ENCODE data around the gene KNSTRN. TPM values are rescaled to one million over a fixed set of nuclear protein-coding genes. Genes with fewer than 3 reads are reported as not detected.

Gene KNSTRN
- total and polyA plus RNA-seq, 2 donors (not counting 1 experiment from before 2014, with no cell fraction given): 22.5 to 30.9 TPM

DNA sequence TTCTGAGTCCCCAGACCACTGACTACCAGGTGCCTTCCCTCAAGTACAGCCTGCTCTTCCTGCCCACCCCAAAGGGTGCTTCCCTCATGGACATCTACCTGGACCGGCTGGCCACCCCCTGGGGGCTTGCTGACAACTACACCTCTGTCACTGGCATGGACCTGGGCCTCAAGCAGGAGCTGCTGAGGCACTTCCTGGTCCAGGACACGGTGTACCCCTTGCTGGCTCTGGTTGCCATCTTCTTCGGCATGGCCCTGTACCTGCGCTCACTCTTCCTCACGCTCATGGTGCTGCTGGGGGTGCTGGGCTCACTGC lies 15.2 kb upstream of the KNSTRN start:
- no peak overlapping the region for H3K4me3 ChIP-seq (replicated peaks in 1 of 4; ENCODE audit: control extremely low read depth in 1 of 4, insufficient read depth in 1 of 4, low read depth in 3 of 4, low read length in 4 of 4)
- H3K27me3 ChIP-seq (ENCODE audit: control insufficient read depth, insufficient read depth, low read length): peaks cover 5% of the 10 kb centered on the region
- DNase-seq (ENCODE audit: low read depth in 2 of 2): no peak
- H3K4me2 ChIP-seq (ENCODE audit: extremely low read depth, insufficient read depth, low read length): no peak overlapping the region
- no peaks in the 10 kb centered on the region for H4K20me1 ChIP-seq (ENCODE audit: control insufficient read depth, extremely low read depth, insufficient read depth, low read length)
- H3K4me1 ChIP-seq (ENCODE audit: control insufficient read depth, extremely low read depth, insufficient read depth, low read length): peaks cover 3% of the 10 kb centered on the region
- H3K27ac ChIP-seq (ENCODE audit: insufficient read depth, low read length): no peak overlapping the region
- H3K9ac ChIP-seq (ENCODE audit: insufficient read depth, low read length): no peak overlapping the region
- no peak for TF ChIP-seq EZH2 (IDR thresholded peaks at IDR 0.05; ENCODE audit: low read length, missing control alignments)
- TF ChIP-seq, protein P1, sequence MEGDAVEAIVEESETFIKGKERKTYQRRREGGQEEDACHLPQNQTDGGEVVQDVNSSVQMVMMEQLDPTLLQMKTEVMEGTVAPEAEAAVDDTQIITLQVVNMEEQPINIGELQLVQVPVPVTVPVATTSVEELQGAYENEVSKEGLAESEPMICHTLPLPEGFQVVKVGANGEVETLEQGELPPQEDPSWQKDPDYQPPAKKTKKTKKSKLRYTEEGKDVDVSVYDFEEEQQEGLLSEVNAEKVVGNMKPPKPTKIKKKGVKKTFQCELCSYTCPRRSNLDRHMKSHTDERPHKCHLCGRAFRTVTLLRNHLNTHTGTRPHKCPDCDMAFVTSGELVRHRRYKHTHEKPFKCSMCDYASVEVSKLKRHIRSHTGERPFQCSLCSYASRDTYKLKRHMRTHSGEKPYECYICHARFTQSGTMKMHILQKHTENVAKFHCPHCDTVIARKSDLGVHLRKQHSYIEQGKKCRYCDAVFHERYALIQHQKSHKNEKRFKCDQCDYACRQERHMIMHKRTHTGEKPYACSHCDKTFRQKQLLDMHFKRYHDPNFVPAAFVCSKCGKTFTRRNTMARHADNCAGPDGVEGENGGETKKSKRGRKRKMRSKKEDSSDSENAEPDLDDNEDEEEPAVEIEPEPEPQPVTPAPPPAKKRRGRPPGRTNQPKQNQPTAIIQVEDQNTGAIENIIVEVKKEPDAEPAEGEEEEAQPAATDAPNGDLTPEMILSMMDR (conservative IDR thresholded peaks at IDR 0.05 in 1 of 2, IDR thresholded peaks at IDR 0.05 in 1 of 2; ENCODE audit: low read depth in 1 of 2, low read length in 2 of 2): no peak
- H3K9me3 ChIP-seq (ENCODE audit: control insufficient read depth, insufficient read depth, low read depth, low read length): no peaks in the 10 kb centered on the region
- no peaks in the 10 kb centered on the region for H3K79me2 ChIP-seq (ENCODE audit: control insufficient read depth, insufficient read depth, low read length)
- H3K36me3 ChIP-seq (ENCODE audit: control insufficient read depth, insufficient read depth, low read length): no peaks in the 10 kb centered on the region
- no peak overlapping the region for H2AFZ ChIP-seq (ENCODE audit: low read length)

DNA sequence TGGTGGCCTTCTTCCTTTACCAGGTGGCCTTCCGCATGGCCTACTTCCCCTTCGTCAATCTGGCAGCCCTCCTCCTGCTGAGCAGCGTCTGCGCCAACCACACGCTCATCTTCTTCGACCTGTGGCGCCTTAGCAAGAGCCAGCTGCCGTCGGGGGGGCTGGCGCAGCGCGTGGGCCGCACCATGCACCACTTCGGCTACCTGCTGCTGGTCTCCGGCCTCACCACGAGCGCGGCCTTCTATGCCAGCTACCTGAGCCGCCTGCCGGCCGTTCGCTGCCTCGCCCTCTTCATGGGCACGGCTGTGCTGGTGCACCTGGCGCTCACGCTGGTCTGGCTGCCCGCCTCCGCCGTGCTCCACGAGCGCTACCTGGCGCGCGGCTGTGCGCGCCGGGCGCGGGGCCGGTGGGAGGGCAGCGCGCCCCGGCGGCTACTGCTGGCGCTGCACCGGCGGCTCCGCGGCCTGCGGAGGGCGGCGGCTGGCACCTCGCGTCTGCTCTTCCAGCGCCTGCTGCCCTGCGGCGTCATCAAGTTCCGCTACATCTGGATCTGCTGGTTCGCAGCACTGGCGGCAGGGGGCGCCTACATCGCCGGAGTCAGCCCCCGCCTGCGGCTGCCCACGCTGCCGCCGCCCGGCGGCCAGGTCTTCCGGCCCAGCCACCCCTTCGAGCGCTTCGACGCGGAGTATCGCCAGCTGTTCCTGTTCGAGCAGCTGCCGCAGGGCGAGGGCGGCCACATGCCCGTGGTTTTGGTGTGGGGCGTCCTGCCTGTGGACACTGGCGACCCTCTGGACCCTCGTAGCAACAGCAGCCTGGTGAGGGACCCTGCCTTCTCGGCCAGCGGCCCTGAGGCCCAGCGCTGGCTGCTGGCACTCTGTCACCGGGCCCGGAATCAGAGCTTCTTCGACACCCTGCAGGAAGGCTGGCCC lies 14.6 kb upstream of the KNSTRN start:
- no peak for TF ChIP-seq EZH2 (IDR thresholded peaks at IDR 0.05; ENCODE audit: low read length, missing control alignments)
- TF ChIP-seq, protein P1 (conservative IDR thresholded peaks at IDR 0.05 in 1 of 2, IDR thresholded peaks at IDR 0.05 in 1 of 2; ENCODE audit: low read depth in 1 of 2, low read length in 2 of 2): peak; percentile 53 to 64
- Histone ChIP-seq H3K27ac (ENCODE audit: insufficient read depth, low read length) (no peak overlapping the region), H3K36me3 (ENCODE audit: control insufficient read depth, insufficient read depth, low read length) (no peaks in the 10 kb centered on the region), H2AFZ (ENCODE audit: low read length) (peak overlapping the region; percentile 60), H3K4me1 (ENCODE audit: control insufficient read depth, extremely low read depth, insufficient read depth, low read length) (peaks cover 3% of the 10 kb centered on the region), H4K20me1 (ENCODE audit: control insufficient read depth, extremely low read depth, insufficient read depth, low read length) (no peaks in the 10 kb centered on the region), H3K4me2 (ENCODE audit: extremely low read depth, insufficient read depth, low read length) (peak overlapping the region; percentile 58), H3K9ac (ENCODE audit: insufficient read depth, low read length) (peak overlapping the region; percentile 20), H3K79me2 (ENCODE audit: control insufficient read depth, insufficient read depth, low read length) (no peaks in the 10 kb centered on the region), H3K4me3 (replicated peaks in 1 of 4; ENCODE audit: control extremely low read depth in 1 of 4, insufficient read depth in 1 of 4, low read depth in 3 of 4, low read length in 4 of 4) (peak overlapping the region in 1 of 4 experiments; percentile 27), H3K9me3 (ENCODE audit: control insufficient read depth, insufficient read depth, low read depth, low read length) (no peaks in the 10 kb centered on the region), H3K27me3 (ENCODE audit: control insufficient read depth, insufficient read depth, low read length) (peaks cover 3% of the 10 kb centered on the region)
- DNase-seq (ENCODE audit: low read depth in 2 of 2): peak; percentile 83 to 88

DNA sequence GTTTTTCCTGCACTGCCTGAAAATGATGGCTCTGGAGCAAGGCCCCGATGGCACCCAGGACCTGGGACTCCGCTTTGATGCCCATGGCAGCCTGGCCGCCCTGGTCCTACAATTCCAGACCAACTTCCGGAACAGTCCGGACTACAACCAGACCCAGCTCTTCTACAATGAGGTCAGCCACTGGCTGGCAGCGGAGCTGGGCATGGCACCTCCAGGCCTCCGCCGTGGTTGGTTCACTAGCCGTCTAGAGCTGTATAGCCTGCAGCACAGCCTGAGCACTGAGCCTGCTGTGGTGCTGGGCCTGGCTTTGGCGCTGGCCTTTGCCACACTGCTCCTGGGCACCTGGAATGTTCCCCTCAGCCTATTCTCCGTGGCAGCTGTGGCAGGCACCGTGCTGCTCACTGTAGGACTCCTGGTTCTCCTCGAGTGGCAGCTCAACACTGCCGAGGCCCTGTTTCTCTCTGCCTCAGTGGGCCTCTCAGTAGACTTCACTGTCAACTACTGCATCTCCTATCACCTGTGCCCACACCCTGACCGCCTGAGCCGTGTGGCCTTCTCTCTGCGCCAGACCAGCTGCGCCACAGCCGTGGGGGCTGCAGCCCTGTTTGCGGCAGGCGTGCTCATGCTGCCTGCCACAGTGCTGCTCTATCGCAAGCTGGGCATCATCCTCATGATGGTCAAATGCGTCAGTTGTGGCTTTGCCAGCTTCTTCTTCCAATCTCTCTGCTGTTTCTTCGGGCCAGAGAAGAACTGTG lies 13.6 kb upstream of the KNSTRN start:
- no peak for DNase-seq (ENCODE audit: low read depth in 2 of 2)
- Histone ChIP-seq H4K20me1 (ENCODE audit: control insufficient read depth, extremely low read depth, insufficient read depth, low read length) (no peaks in the 10 kb centered on the region), H3K4me3 (replicated peaks in 1 of 4; ENCODE audit: control extremely low read depth in 1 of 4, insufficient read depth in 1 of 4, low read depth in 3 of 4, low read length in 4 of 4) (no peak overlapping the region), H3K27ac (ENCODE audit: insufficient read depth, low read length) (no peak overlapping the region), H3K4me2 (ENCODE audit: extremely low read depth, insufficient read depth, low read length) (peak overlapping the region; percentile 58), H3K36me3 (ENCODE audit: control insufficient read depth, insufficient read depth, low read length) (no peaks in the 10 kb centered on the region), H3K9me3 (ENCODE audit: control insufficient read depth, insufficient read depth, low read depth, low read length) (no peaks in the 10 kb centered on the region), H3K27me3 (ENCODE audit: control insufficient read depth, insufficient read depth, low read length) (peaks cover 3% of the 10 kb centered on the region), H3K9ac (ENCODE audit: insufficient read depth, low read length) (peak overlapping the region; percentile 20), H2AFZ (ENCODE audit: low read length) (no peak overlapping the region), H3K4me1 (ENCODE audit: control insufficient read depth, extremely low read depth, insufficient read depth, low read length) (peaks cover 3% of the 10 kb centered on the region), H3K79me2 (ENCODE audit: control insufficient read depth, insufficient read depth, low read length) (no peaks in the 10 kb centered on the region)
- TF ChIP-seq, protein P1 (conservative IDR thresholded peaks at IDR 0.05 in 1 of 2, IDR thresholded peaks at IDR 0.05 in 1 of 2; ENCODE audit: low read depth in 1 of 2, low read length in 2 of 2): no peak
- no peak for TF ChIP-seq EZH2 (IDR thresholded peaks at IDR 0.05; ENCODE audit: low read length, missing control alignments)
